AG10803 (cell line): ENCODE results near the gene ZFAND2B.

Experiments
- DNase-seq: peaks from one replicate; pipeline ENCODE4 v3.0.0; 2010; ENCODE audit warnings: low read depth
- H3K4me3 ChIP-seq: 2 replicates; pipeline ENCODE4 v1.5.1; 2011; ENCODE audit warnings: mild to moderate bottlenecking, low read length, control low read depth
- CTCF ChIP-seq: conservative IDR thresholded peaks from 2 replicates; pipeline ENCODE4 v1.5.1; 2011; ENCODE audit warnings: mild to moderate bottlenecking, low read length, control low read depth, inconsistent platforms

Gene ZFAND2B

GRCh38 chr2:219213486-219214071 lies 7.0 kb downstream of the ZFAND2B start:
- TF ChIP-seq CTCF = no peak
- H3K4me3 ChIP-seq = no peak overlapping the region
- DNase-seq = no peak

GRCh38 chr2:219214141-219214540 lies 7.6 kb downstream of the ZFAND2B start:
- no peak for TF ChIP-seq CTCF
- H3K4me3 ChIP-seq = no peak overlapping the region
- DNase-seq = no peak

GRCh38 chr2:219214786-219215185 lies 8.2 kb downstream of the ZFAND2B start:
- no peak overlapping the region for H3K4me3 ChIP-seq
- no peak for TF ChIP-seq CTCF
- no peak for DNase-seq

GRCh38 chr2:219215871-219216534 lies 9.4 kb downstream of the ZFAND2B start:
- no peak for DNase-seq
- H3K4me3 ChIP-seq = no peak overlapping the region
- TF ChIP-seq CTCF = no peak

- no peak for DNase-seq
- TF ChIP-seq CTCF = no peak
- no peak overlapping the region for H3K4me3 ChIP-seq
Observed at GRCh38 chr2:219216535-219216915, 9.9 kb downstream of the ZFAND2B start.

- H3K4me3 ChIP-seq = peak overlapping the region; percentile 68
- peak; percentile 74 for DNase-seq
- TF ChIP-seq CTCF = no peak
Observed at GRCh38 chr2:219218217-219218731, 11.7 kb downstream of the ZFAND2B start.
